NCI-H226 (cell line): Measurements from ENCODE around the gene MSRB3.
A peak's percentile ranks its signal among the peaks of the same experiment; 100 is the strongest.
"Not testable (repeated sequence)": the region's sequence is repeated elsewhere in the genome, so short reads cannot be mapped to it uniquely, and the experiment has no call there.

Experiments used
- DNase-seq: peaks from one replicate; pipeline ENCODE4 v3.0.0-alpha.2; 2015

Gene MSRB3

GRCh38 chr12:65407388-65408149 is 129.1 kb downstream of the MSRB3 start:
- DNase-seq = no peak

DNA sequence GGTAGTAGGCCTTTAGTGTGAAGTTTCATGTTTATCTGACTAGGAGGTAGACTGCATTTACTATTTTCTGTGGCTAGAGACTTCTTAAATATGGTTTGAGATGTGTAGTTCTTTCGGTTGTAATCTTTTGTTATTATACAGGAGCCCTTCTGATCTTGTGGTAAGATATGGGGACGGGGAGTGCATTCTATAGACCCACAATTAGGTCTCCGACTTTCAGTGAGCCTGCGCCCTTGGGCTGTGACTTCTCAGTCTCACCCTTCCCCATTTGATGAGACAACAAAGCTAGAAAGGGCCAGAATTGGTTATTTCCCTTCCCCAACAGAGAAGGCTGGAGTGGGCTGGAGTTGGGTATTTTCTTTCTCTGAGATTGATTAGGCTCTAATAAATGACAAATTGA is 130.0 kb downstream of the MSRB3 start:
- no peak for DNase-seq

DNA sequence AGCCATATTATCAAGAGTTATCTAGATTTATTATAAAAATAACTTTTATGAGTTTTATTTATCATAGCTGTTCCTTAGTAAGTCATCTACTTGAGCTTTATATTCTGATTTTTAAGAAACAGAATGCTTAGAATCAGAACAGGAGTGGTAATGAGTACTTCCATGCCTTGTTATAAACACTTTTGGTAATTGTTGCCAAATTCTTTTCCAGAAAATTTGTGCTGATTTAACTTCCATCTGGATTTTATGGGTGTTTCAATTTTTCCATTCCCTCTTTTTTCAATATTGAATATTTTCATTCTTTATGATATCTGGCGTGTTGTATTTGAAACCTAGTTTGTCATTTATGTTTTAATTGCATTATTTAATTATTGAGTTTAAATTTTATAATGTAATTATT is 131.2 kb downstream of the MSRB3 start:
- no peak for DNase-seq

- DNase-seq = no peak
These were observed 132.7 kb downstream of the MSRB3 start for GRCh38 chr12:65411171-65411570.

- DNase-seq = peak; percentile 57
These were observed 136.0 kb downstream of the MSRB3 start for GRCh38 chr12:65414526-65414925.

DNA sequence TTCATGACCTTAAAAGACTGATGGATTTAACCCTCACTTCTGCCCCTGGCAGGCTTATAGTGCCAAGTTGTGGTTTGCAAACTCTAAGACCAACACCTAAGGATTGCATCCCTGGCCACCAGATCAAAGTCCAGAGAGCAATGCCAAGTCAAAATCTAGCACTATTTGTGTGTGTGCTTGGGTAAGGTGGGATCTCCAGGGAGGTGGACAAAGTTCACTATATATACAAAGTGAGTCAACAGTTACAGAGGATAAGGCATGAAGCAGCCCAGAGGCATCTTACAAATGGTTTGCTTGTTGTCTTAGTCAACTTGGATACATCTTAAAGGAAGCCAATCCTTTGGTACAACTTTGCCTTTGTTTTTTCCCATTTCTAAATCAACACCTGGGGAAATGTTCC is 137.3 kb downstream of the MSRB3 start:
- peak; percentile 43 for DNase-seq

GRCh38 chr12:65419284-65420072 is 141.0 kb downstream of the MSRB3 start:
- no peak for DNase-seq

DNA sequence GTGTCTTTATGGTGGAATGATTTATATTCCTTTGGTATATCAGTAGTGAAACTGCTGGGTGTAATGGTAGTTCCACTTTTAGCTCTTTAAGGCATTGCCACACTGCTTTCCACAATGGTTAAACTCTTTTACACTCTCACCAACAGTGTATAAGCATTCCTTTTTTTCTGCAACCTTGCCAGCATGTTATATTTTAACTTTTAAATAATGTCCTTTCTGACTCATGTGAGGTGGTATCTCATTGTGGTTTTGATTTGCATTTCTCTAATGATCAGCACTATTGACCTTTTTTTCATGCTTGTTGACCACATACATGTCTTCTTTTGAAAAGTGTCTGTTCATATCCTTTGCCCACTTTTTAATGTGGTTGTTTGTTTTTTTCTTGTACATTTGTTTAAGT is 142.5 kb downstream of the MSRB3 start:
- DNase-seq = no peak

DNA sequence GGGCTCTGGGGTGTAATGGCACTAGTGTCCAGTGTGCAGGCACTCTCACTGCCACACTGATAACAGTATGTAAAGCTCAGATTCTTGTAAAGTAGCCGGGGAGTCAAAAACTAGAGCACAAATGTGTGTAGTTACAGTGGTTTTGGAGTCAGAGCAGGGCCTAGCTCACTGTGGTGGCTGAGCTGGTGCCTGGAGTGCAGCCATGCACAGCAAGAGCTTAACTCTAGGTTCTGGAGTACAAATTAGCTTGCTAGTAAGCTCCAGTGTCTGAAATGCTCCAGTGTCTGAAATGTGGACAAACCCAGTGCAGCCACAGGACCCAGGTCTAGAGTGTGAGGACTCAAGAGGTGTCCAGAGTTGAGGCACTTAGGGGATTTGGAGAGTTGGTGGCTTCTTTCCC is 149.2 kb downstream of the MSRB3 start:
- DNase-seq = no peak

- no peak for DNase-seq
These were observed 151.5 kb downstream of the MSRB3 start for GRCh38 chr12:65430006-65430405.

- DNase-seq = peak; percentile 90
These were observed 152.3 kb downstream of the MSRB3 start for GRCh38 chr12:65430571-65431306.

DNA sequence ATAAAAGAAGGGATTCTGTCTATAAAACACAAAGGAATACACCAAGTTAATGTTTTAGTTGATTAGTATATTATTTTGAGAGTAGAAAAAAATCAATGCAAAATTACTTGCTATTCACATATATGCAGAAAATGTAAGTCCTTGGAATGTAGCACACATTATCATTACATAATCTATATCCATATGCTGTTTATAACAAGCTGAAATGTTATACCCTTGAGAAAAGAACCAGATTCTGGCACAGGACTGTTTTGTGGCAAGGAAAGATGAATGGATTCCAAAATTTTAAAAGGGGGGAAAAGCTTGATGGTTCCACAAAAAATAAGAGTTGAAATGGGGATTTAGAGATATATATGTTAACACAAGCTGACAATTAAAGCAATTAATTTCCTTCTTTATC is 153.6 kb downstream of the MSRB3 start:
- DNase-seq = no peak

DNA sequence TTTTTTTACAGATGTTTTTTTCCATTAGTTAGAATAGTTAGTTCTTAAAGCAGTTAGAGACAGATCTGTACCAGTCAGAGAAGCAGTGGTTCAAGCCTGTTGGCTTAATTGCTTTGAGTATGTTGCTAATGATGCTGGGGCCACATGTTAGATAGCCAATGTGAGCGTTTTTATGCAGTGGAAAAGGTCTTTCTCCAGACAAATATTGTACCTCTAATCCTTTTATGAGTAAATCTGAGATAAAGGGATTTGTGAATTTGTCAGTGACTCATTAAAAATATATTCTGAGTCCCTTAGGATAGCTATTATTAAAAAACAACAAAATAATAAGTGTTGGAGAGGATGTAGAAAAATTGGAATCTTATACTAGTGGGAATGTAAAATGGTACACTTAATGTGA is 154.2 kb downstream of the MSRB3 start:
- peak; percentile 58 for DNase-seq

DNA sequence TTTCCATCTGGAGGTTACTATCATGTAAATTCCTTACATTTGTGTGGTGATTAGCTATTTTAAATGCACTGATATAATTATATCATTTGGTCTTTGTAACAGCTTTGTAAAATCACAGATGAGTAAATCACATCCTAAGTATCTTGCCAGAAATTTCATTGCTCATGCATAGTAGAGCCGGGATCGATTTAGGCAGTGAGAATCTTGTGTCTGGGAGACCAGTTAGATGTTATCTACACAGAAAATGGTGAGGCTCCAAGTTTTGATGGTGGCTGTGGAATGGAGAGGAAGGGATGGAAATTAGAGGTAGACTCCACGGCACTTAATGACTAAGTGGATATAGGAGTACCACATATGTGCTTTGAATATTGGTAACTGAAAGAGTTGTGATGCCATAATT is 156.3 kb downstream of the MSRB3 start:
- no peak for DNase-seq

DNA sequence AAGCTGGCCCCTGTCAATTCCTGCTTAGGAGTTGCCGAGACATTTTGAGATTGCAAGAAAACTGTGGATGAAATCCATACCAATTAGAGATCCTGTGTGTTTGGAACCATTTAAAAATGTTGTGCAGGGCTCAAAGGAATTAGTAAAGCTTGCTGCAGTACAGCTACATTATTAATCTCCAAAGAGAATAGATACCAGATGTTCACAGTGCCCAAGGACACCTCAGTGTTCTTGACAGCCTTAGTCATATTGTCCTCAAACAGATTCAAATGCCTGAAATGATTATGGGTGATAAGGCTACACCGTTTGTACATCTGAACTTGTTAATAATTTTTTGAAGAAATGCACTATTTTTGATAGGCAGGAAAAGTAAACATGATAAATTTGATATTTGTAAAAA is 164.6 kb downstream of the MSRB3 start:
- DNase-seq = no peak

- no peak for DNase-seq
These were observed 166.5 kb downstream of the MSRB3 start for GRCh38 chr12:65444996-65445395.

- DNase-seq = no peak
These were observed 168.4 kb downstream of the MSRB3 start for GRCh38 chr12:65446901-65447300.

GRCh38 chr12:65449400-65449799 is 170.9 kb downstream of the MSRB3 start:
- DNase-seq = peak; percentile 26

- no peak for DNase-seq
These were observed 172.1 kb downstream of the MSRB3 start for GRCh38 chr12:65450625-65451024.

DNA sequence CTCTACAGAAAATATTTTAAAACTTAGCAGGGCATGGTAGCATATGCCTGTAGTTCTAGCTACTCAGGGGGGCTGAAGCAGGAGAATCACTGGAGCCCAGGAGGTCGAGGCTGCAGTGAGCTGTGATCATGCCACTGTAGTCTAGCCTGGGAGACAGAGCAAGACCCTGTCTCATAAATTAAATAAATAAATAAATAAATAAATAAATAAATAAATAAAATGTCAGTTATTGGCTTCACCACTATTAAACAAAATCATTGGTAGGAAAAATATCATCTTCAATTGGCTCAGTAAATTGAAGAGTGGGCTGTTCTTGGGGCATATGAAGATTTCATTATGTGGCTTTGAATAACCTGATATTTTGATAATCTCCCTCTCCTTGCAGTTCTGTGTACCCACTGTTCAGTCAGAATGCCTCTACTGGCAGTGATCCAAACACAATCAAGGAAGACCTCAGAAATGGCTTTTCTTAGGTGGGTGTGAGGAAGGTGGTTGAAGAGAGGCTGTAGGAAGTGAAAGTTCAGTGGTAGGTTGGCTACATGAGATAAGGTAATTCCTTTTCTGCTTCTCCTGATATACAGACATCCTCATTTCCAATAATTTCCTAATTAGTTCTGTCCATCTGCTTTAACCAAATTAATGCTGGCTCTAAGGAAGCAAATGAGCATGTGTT is 175.8 kb downstream of the MSRB3 start:
- no peak for DNase-seq

DNA sequence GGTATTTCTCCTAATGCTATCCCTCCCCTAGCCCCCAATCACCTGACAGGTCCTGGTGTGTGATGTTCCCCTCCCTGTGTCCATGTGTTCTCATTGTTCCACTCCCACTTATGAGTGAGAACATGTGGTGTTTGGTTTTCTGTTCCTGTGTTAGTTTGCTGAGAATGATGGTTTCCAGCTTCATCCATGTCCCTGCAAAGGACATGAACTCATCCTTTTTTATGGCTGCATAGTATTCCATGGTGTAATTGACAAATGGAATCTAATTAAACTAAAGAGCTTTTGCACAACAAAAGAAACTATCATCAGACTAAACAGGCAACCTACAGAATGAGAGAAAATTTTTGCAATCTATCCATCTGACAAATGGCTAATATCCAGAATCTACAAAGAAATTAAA is 178.9 kb downstream of the MSRB3 start:
- DNase-seq = not testable (repeated sequence)

DNA sequence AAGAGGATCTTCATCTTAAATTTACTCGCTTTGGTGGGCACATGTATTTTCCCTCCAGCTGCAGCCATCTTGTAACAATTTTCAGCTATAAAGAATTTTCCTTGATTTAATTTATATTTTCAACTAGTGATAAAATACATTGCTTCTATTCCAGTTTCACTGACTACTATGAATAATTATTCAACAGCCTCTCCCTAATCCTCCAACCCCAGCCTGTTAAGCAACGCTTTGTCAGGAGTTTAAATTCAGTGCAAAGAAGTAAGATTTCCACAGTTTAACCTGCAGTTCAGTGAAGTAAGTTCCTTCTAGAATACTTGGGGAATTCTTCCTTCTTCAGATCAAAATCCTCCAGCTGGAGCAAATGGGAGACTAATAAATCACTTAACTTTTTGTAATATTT is 180.2 kb downstream of the MSRB3 start:
- DNase-seq = no peak

GRCh38 chr12:65459545-65459944 is 181.1 kb downstream of the MSRB3 start:
- no peak for DNase-seq
